ENCODE results near the gene DUSP18.

DNA sequence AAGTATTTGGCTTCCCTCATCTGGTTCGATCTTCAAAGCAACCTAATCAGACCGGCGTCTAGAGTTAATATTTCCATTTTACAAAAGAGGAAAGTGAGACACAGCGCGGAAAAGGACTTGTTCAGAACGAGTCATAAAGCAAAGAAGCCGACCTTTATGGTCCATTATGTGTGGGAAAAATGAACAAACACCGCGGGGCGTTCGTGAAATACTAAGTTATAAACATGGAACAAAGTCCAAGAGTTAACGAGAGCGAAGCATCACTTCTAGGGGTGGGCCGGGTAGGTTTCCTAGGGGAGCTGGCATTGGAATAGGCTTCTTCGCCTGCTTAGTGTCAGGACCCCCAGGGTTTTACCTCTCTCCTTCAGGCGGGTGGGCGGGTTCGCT is 575 bp downstream of the DUSP18 start:
- TF ChIP-seq, protein P1, sequence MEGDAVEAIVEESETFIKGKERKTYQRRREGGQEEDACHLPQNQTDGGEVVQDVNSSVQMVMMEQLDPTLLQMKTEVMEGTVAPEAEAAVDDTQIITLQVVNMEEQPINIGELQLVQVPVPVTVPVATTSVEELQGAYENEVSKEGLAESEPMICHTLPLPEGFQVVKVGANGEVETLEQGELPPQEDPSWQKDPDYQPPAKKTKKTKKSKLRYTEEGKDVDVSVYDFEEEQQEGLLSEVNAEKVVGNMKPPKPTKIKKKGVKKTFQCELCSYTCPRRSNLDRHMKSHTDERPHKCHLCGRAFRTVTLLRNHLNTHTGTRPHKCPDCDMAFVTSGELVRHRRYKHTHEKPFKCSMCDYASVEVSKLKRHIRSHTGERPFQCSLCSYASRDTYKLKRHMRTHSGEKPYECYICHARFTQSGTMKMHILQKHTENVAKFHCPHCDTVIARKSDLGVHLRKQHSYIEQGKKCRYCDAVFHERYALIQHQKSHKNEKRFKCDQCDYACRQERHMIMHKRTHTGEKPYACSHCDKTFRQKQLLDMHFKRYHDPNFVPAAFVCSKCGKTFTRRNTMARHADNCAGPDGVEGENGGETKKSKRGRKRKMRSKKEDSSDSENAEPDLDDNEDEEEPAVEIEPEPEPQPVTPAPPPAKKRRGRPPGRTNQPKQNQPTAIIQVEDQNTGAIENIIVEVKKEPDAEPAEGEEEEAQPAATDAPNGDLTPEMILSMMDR (IDR thresholded peaks at IDR 0.05; ENCODE audit: borderline replicate concordance, extremely low read depth, low read length, poor library complexity, severe bottlenecking) = no peak
- TF ChIP-seq EZH2 (IDR thresholded peaks at IDR 0.05; ENCODE audit: borderline replicate concordance, low read depth, low read length, severe bottlenecking) = no peak
